IMR-90 (cell line): ENCODE measurements around the gene STX8. TPM values are rescaled to one million over a fixed set of nuclear protein-coding genes. Genes with fewer than 3 reads are reported as not detected.

ENCODE experiments used
- ATAC-seq: fragments of 200-7000 bp; cut with Tn5 transposase; 2 replicates; pipeline ENCODE4 v1.9.1; 2020; ENCODE audit warnings: low read depth, mild to moderate bottlenecking, moderate library complexity
- BruUV-seq: library from RNA; stranded (reverse); fragments of 400-500 nt; replicated peaks from 2 replicates; lab custom pipeline; 2021; lab: Mats Ljungman, UMichigan
- CTCF ChIA-PET: fragments of 300-600 bp; formaldehyde crosslinking; extraction: SDS; loops from one replicate; lab custom pipeline; 2021; ENCODE audit warnings: antibody characterized with exemption; lab: Yijun Ruan, JAX
- POLR2A ChIA-PET: fragments of 300-600 bp; sonication (Branson Sonifier 250); formaldehyde crosslinking; loops from one replicate; lab custom pipeline; 2022; ENCODE audit warnings: antibody characterized with exemption; ENCODE audit not compliant: unreplicated experiment; lab: Charles Lee
- DNase-seq: peaks from one replicate; pipeline ENCODE4 v3.0.0; 2013
- H2AFZ ChIP-seq: replicated peaks from 2 replicates; pipeline ENCODE3; 2013; ENCODE audit warnings: low read length, mild to moderate bottlenecking; ENCODE audit not compliant: poor library complexity
- H2AK5ac ChIP-seq: 2 replicates; pipeline ENCODE4 v1.6.1; 2013; ENCODE audit warnings: low read depth, low read length, inconsistent platforms
- H2AK9ac ChIP-seq: replicated peaks from 2 replicates; pipeline ENCODE3; 2013; ENCODE audit warnings: mild to moderate bottlenecking, low read depth, low read length, moderate library complexity; ENCODE audit not compliant: poor library complexity
- H2BK120ac ChIP-seq: 2 replicates; pipeline ENCODE4 v1.6.1; 2013; ENCODE audit warnings: low read depth, low read length, inconsistent platforms
- H2BK15ac ChIP-seq: 3 replicates; pipeline ENCODE4 v1.6.1; 2013; ENCODE audit warnings: low read depth, low read length, inconsistent platforms
- H2BK20ac ChIP-seq: 2 replicates; pipeline ENCODE4 v1.6.1; 2013; ENCODE audit warnings: low read depth, mild to moderate bottlenecking, inconsistent platforms, low read length, moderate library complexity
- H2BK5ac ChIP-seq: 2 replicates; pipeline ENCODE4 v1.6.1; 2013; ENCODE audit warnings: mild to moderate bottlenecking, low read depth, low read length, inconsistent platforms; ENCODE audit not compliant: poor library complexity, severe bottlenecking
- H3K14ac ChIP-seq: replicated peaks from 2 replicates; pipeline ENCODE4 v1.6.1; 2013; ENCODE audit warnings: low read depth, low read length, inconsistent platforms
- H3K18ac ChIP-seq: 2 replicates; pipeline ENCODE4 v1.6.1; 2013; ENCODE audit warnings: low read depth, low read length, control low read depth
- H3K23ac ChIP-seq: 2 replicates; pipeline ENCODE4 v1.6.1; 2013; ENCODE audit warnings: low read depth, low read length, inconsistent platforms
- H3K27ac ChIP-seq: 2 replicates; pipeline ENCODE4 v1.5.1; 2013; ENCODE audit warnings: mild to moderate bottlenecking, control low read depth, low read length; ENCODE audit not compliant: insufficient read depth
- H3K27me3 ChIP-seq: 2 replicates; pipeline ENCODE4 v1.6.1; 2013; ENCODE audit warnings: low read length; ENCODE audit not compliant: control insufficient read depth, insufficient read depth
- H3K36me3 ChIP-seq: 2 replicates; pipeline ENCODE4 v1.6.1; 2013; ENCODE audit warnings: low read length, mixed read lengths; ENCODE audit not compliant: control insufficient read depth, insufficient read depth
- H3K4ac ChIP-seq: 2 replicates; pipeline ENCODE4 v1.6.1; 2013; ENCODE audit warnings: low read depth, low read length, inconsistent platforms
- H3K4me1 ChIP-seq: 2 replicates; pipeline ENCODE4 v1.6.1; 2013; ENCODE audit warnings: low read length, mixed read lengths; ENCODE audit not compliant: control insufficient read depth, insufficient read depth
- H3K4me2 ChIP-seq: 2 replicates; pipeline ENCODE4 v1.6.1; 2013; ENCODE audit warnings: low read depth, mild to moderate bottlenecking, control low read depth, low read length, moderate library complexity
- H3K4me3 ChIP-seq: 2 replicates; pipeline ENCODE4 v1.5.1; 2013; ENCODE audit warnings: low read depth, mild to moderate bottlenecking, control low read depth, low read length, moderate library complexity; ENCODE audit not compliant: insufficient read depth
- H3K56ac ChIP-seq: 2 replicates; pipeline ENCODE4 v1.6.1; 2013; ENCODE audit warnings: low read length, inconsistent platforms; ENCODE audit not compliant: insufficient read depth; ENCODE audit errors: extremely low read depth
- H3K79me1 ChIP-seq, 2 experiments: 2 replicates each; pipeline ENCODE4 v1.6.1; 2013; ENCODE audit warnings: low read length in 2 of 2, inconsistent platforms in 1 of 2, low read depth in 1 of 2
- H3K9ac ChIP-seq: 2 replicates; pipeline ENCODE4 v1.6.1; 2013; ENCODE audit warnings: low read depth, low read length, control low read depth
- H3K9me1 ChIP-seq: 2 replicates; pipeline ENCODE4 v1.6.1; 2013; ENCODE audit warnings: low read length, inconsistent platforms; ENCODE audit not compliant: insufficient read depth
- H3K9me3 ChIP-seq: 2 replicates; pipeline ENCODE4 v1.6.1; 2013; ENCODE audit warnings: low read length; ENCODE audit not compliant: control insufficient read depth, insufficient read depth
- H4K20me1 ChIP-seq: 2 replicates; pipeline ENCODE4 v1.6.1; 2013; ENCODE audit warnings: low read length, inconsistent platforms; ENCODE audit not compliant: insufficient read depth
- H4K5ac ChIP-seq: 2 replicates; pipeline ENCODE4 v1.6.1; 2013; ENCODE audit warnings: mild to moderate bottlenecking, low read depth, low read length, control low read depth
- H4K8ac ChIP-seq, 2 experiments: 2 replicates each; pipeline ENCODE4 v1.6.1; 2013; ENCODE audit warnings: low read depth in 2 of 2, low read length in 2 of 2, control low read depth in 1 of 2, inconsistent platforms in 1 of 2
- H4K91ac ChIP-seq: 2 replicates; pipeline ENCODE4 v1.6.1; 2013; ENCODE audit warnings: low read depth, low read length, inconsistent platforms; ENCODE audit not compliant: insufficient read depth
- BHLHE40 ChIP-seq: fragments of 150-350 bp; IDR thresholded peaks from 2 replicates; pipeline ENCODE4 v1.6.1; 2016; ENCODE audit warnings: mild to moderate bottlenecking, low read depth, low read length
- CEBPB ChIP-seq: IDR thresholded peaks from 2 replicates; pipeline ENCODE4 v1.6.1; 2012; ENCODE audit warnings: low read depth, low read length, improper control_type of control experiment
- CHD1 ChIP-seq: IDR thresholded peaks from 2 replicates; pipeline ENCODE4 v1.6.1; 2012; ENCODE audit warnings: low read depth, low read length, improper control_type of control experiment
- FOS ChIP-seq: fragments of 150-350 bp; IDR thresholded peaks from 2 replicates; pipeline ENCODE4 v1.6.1; 2016; ENCODE audit warnings: low read depth, low read length
- MAFK ChIP-seq: IDR thresholded peaks from 2 replicates; pipeline ENCODE4 v1.6.1; 2012; ENCODE audit warnings: low read depth, low read length, improper control_type of control experiment
- MAZ ChIP-seq: IDR thresholded peaks from 2 replicates; pipeline ENCODE4 v1.6.1; 2012; ENCODE audit warnings: low read depth, mild to moderate bottlenecking, low read length, improper control_type of control experiment, moderate library complexity, borderline replicate concordance
- MXI1 ChIP-seq: IDR thresholded peaks from 2 replicates; pipeline ENCODE4 v1.6.1; 2012; ENCODE audit warnings: low read depth, mild to moderate bottlenecking, low read length, moderate library complexity, borderline replicate concordance
- NFE2L2 ChIP-seq: fragments of 150-350 bp; IDR thresholded peaks from 2 replicates; pipeline ENCODE4 v1.6.1; 2016; ENCODE audit warnings: low read depth, mild to moderate bottlenecking, low read length
- POLR2A ChIP-seq: IDR thresholded peaks from 2 replicates; pipeline ENCODE4 v1.6.1; 2012; ENCODE audit warnings: mild to moderate bottlenecking, low read depth, low read length
- RAD21 ChIP-seq: IDR thresholded peaks from 2 replicates; pipeline ENCODE4 v1.6.1; 2012; ENCODE audit warnings: low read length, improper control_type of control experiment
- RCOR1 ChIP-seq: IDR thresholded peaks from 2 replicates; pipeline ENCODE4 v1.6.1; 2012; ENCODE audit warnings: mild to moderate bottlenecking, low read length, improper control_type of control experiment; ENCODE audit not compliant: insufficient replicate concordance
- RFX5 ChIP-seq: IDR thresholded peaks from 2 replicates; pipeline ENCODE4 v1.8.0; 2012; ENCODE audit warnings: low read depth, mild to moderate bottlenecking, low read length, moderate library complexity
- SMC3 ChIP-seq: fragments of 150-350 bp; IDR thresholded peaks from 2 replicates; pipeline ENCODE4 v1.6.1; 2016; ENCODE audit warnings: low read depth, mild to moderate bottlenecking, antibody characterized with exemption, low read length, moderate library complexity
- WGBS, 2 experiments: methylation state at CpG; one replicate each; pipeline versions ENCODE4 v1.1.5 to v1.1.7; 2013; ENCODE audit warnings: missing lambda C conversion rate in 2 of 2; ENCODE audit not compliant: insufficient read length in 1 of 2; ENCODE audit errors: extremely low coverage in 2 of 2; 5-methylcytosine and 5-hydroxymethylcytosine counted together
- dilution Hi-C: fragments of 300-500 bp; cut with HindIII; formaldehyde crosslinking; loops from one replicate; pipeline ENCODE4 v1.14.3; 2018; ENCODE audit warnings: low sequenced_read_pairs; ENCODE audit not compliant: unreplicated experiment
- in situ Hi-C: fragments of 300-500 bp; cut with MboI; formaldehyde crosslinking; loops from 3 replicates; pipeline ENCODE4 v1.14.3; 2019; ENCODE audit warnings: low sequenced_read_pairs, inconsistent platforms, mixed read lengths
- intact Hi-C: fragments of 100-400 bp; cut with micrococcal nuclease; formaldehyde crosslinking; loops from 2 replicates; pipeline ENCODE4 v1.10.0; 2022
- polyA plus RNA-seq, 3 experiments: library from polyadenylated mRNA; depleted of rRNA; stranded (reverse); fragments of >200 nt; gene quantifications; 2 replicates each; pipeline ENCODE4 v1.2.3, GENCODE V29; 2012; ENCODE audit warnings: low replicate concordance in 1 of 3
- total RNA-seq: library from RNA; depleted of rRNA; stranded (reverse); fragments of >200 nt; gene quantifications from 2 replicates; pipeline ENCODE4 v1.2.3, GENCODE V29; 2012
- TF ChIP-seq, protein P1 (sequence below): fragments of 150-350 bp; IDR thresholded peaks from 2 replicates; pipeline ENCODE4 v1.6.1; 2016; ENCODE audit warnings: low read depth, mild to moderate bottlenecking, low read length, moderate library complexity, borderline replicate concordance
- TF ChIP-seq, protein P2 (sequence below): fragments of 150-350 bp; IDR thresholded peaks from 2 replicates; pipeline ENCODE4 v1.6.1; 2017; ENCODE audit warnings: mild to moderate bottlenecking, antibody characterized with exemption, low read length, low read depth
- TF ChIP-seq, protein P3 (sequence below): conservative IDR thresholded peaks from 2 replicates; pipeline ENCODE4 v1.5.1; 2012; ENCODE audit warnings: mild to moderate bottlenecking, low read depth, low read length, improper control_type of control experiment

Gene STX8
- total and polyA plus RNA-seq, 2 of the 4 experiments (the other 2 are of a cell fraction) = 26.5 to 47.0 TPM

DNA sequence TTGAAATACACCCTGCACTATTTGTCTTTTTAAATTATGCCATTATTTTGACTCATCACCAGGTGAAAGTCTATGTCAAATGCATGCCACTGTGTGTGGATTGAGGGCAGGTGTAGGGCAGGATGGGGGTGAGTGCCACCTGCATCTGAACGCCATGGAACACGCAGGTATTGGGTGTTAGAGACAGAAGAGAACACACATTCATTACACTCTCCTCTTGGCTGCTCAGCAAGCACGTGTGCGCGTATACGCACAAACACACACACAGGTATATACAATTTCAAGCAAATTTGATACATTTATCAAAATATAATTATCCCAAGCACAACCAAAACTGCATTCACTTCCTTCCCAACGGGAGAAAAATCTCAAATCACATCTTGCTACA lies 285.4 kb downstream of the STX8 start:
- Histone ChIP-seq H3K18ac (no peak overlapping the region), H2AK9ac (no peak overlapping the region), H4K91ac (no peak overlapping the region), H2AK5ac (no peak overlapping the region), H3K4me1 (peaks cover 2% of the 10 kb centered on the region; the same call in 1 of the 2 replicates), H3K9ac (no peak overlapping the region), H3K27me3 (no peaks in the 10 kb centered on the region), H3K27ac (no peak overlapping the region), H3K79me1 (no peaks in the 10 kb centered on the region), H3K56ac (no peak overlapping the region), H2BK120ac (no peak overlapping the region), H2AFZ (no peak overlapping the region), H3K23ac (no peak overlapping the region), H2BK5ac (no peak overlapping the region), H3K14ac (no peak overlapping the region), H4K8ac (no peak overlapping the region), H3K9me3 (no peaks in the 10 kb centered on the region), H4K5ac (no peak overlapping the region), H3K4me3 (no peak overlapping the region), H3K9me1 (no peaks in the 10 kb centered on the region; the same call in 1 of the 2 replicates), H2BK15ac (no peak overlapping the region), H3K36me3 (no peaks in the 10 kb centered on the region), H4K20me1 (no peaks in the 10 kb centered on the region), H3K4ac (no peak overlapping the region), H2BK20ac (no peak overlapping the region), H3K4me2 (no peak overlapping the region)
- ChIA-PET POLR2A (no interaction called here), CTCF (interaction anchor here (1.1 to 1.3 kb wide), 2 partner anchors 33 to 232 kb away, joined by 3 to 7 read pairs; no protein-coding TSS in a partner anchor)
- TF ChIP-seq SMC3 = no peak
- TF ChIP-seq BHLHE40 = no peak
- TF ChIP-seq MXI1 = no peak
- TF ChIP-seq, protein P1, sequence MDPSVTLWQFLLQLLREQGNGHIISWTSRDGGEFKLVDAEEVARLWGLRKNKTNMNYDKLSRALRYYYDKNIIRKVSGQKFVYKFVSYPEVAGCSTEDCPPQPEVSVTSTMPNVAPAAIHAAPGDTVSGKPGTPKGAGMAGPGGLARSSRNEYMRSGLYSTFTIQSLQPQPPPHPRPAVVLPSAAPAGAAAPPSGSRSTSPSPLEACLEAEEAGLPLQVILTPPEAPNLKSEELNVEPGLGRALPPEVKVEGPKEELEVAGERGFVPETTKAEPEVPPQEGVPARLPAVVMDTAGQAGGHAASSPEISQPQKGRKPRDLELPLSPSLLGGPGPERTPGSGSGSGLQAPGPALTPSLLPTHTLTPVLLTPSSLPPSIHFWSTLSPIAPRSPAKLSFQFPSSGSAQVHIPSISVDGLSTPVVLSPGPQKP = no peak
- no peak for TF ChIP-seq CEBPB
- TF ChIP-seq CHD1 = no peak
- no peak for TF ChIP-seq RAD21
- TF ChIP-seq, protein P2, sequence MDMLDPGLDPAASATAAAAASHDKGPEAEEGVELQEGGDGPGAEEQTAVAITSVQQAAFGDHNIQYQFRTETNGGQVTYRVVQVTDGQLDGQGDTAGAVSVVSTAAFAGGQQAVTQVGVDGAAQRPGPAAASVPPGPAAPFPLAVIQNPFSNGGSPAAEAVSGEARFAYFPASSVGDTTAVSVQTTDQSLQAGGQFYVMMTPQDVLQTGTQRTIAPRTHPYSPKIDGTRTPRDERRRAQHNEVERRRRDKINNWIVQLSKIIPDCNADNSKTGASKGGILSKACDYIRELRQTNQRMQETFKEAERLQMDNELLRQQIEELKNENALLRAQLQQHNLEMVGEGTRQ = no peak
- TF ChIP-seq FOS = no peak
- TF ChIP-seq RFX5 = no peak
- TF ChIP-seq, protein P3, sequence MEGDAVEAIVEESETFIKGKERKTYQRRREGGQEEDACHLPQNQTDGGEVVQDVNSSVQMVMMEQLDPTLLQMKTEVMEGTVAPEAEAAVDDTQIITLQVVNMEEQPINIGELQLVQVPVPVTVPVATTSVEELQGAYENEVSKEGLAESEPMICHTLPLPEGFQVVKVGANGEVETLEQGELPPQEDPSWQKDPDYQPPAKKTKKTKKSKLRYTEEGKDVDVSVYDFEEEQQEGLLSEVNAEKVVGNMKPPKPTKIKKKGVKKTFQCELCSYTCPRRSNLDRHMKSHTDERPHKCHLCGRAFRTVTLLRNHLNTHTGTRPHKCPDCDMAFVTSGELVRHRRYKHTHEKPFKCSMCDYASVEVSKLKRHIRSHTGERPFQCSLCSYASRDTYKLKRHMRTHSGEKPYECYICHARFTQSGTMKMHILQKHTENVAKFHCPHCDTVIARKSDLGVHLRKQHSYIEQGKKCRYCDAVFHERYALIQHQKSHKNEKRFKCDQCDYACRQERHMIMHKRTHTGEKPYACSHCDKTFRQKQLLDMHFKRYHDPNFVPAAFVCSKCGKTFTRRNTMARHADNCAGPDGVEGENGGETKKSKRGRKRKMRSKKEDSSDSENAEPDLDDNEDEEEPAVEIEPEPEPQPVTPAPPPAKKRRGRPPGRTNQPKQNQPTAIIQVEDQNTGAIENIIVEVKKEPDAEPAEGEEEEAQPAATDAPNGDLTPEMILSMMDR = no peak
- TF ChIP-seq MAFK = no peak
- no peak for TF ChIP-seq NFE2L2
- TF ChIP-seq RCOR1 = no peak
- no peak for TF ChIP-seq POLR2A
- no peak for TF ChIP-seq MAZ
- DNase-seq (no peak), ATAC-seq (no peak)
- no TSS peak for BruUV-seq
- dilution Hi-C loops = no loop called here
- 100% methylated on average over 1 of the region's 7 CpGs; no CpG with 5 or more reads in 1 of the 2 experiments for WGBS, 2 experiments
- in situ Hi-C loops = no loop called here
- intact Hi-C loops = loop anchor here (5.0 to 10.0 kb wide), 3 partner anchors 232 to 298 kb away; partner anchors contain the start of gene NTN1
